HT1080 (cell line): ENCODE data around the gene CDYL. TPM values are rescaled to one million over a fixed set of nuclear protein-coding genes. Genes with fewer than 3 reads are reported as not detected.

Experiments
- DNase-seq: peaks from one replicate; pipeline ENCODE4 v3.0.0-alpha.2; 2015; ENCODE audit warnings: low read depth
- total RNA-seq: library from RNA; depleted of rRNA; stranded (reverse); fragments of >200 nt; shearing (Covaris generic); gene quantifications from 2 replicates; pipeline ENCODE4 v1.2.3, GENCODE V29; 2014

Gene CDYL
- total RNA-seq, 1 experiment from 2014 or later: 28.4 TPM

DNA sequence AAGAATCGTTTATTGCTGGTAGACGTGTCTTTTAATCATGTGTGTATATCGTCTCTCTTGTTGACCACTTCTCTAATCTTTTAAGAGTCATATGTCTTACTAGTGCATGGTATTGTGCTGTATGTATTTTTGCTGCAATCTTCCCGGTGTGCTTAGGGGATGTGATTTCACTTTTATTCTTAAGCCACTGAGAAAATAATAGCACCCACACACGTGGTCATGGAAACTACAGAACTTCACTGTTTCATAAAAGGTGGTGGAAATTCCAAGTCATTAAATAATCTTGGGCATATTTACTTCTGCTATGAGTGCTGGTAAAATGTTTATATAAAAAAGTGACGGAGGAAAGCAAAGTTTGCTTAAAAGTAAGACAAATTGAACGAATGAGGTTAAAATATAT is 3.0 kb upstream of the CDYL start:
- no peak for DNase-seq

DNA sequence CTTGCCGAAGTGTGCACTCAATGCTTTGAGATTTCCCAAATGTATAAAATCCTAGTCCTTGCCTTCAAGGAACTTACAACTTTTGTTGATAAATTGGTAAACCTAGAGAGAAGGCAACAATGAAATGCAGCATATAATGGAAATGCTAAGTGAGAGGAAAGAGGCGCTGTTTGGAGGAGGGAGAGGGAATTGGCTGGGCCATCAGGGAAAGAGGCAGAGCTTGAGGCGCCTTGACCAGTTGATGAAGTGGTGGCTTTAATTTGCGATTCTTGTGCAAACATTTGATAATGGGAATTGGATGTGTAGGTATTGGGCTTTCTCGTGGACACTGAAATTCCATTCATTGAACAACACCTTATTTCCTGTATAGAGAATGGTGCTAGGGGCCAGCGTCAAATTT is 1.9 kb upstream of the CDYL start:
- DNase-seq: no peak

DNA sequence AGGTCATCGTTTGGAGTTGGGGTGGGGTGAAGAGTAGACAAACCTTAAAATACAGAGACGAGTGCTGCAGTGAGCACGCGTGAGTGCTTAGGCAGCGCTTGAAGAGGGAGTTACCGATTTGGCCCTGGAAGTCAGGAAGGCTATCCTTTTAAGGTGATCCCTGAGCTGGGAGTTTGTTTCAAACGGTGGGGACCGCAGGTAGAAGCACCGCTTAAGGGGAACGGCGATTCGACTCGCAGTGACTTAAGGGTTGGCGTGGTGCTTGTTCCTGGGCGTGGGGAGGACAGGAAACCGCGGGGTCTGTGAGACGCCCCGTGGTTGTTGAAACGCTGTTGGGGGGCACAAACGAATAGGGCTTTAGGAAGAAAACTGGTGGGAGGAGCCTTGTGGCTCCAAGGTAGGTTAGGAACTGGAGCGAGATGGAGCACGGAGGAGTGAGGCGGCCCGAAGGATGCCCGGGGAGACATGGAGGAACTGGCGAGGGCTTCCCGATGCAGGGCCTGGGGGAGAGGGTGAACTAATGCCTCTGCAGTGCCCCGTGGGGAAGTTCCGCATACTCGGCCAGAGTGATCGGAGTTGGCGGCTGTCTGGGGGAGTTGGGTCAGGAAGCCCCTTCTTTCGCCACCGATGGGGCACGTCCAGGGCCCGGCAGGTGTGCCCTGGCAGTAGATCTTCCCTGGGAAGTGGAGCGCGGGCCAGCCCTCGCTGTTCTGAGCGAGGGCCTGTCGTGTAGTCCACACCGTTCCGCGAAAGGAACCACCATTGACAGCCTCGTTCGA is 1.3 kb upstream of the CDYL start:
- no peak for DNase-seq

DNA sequence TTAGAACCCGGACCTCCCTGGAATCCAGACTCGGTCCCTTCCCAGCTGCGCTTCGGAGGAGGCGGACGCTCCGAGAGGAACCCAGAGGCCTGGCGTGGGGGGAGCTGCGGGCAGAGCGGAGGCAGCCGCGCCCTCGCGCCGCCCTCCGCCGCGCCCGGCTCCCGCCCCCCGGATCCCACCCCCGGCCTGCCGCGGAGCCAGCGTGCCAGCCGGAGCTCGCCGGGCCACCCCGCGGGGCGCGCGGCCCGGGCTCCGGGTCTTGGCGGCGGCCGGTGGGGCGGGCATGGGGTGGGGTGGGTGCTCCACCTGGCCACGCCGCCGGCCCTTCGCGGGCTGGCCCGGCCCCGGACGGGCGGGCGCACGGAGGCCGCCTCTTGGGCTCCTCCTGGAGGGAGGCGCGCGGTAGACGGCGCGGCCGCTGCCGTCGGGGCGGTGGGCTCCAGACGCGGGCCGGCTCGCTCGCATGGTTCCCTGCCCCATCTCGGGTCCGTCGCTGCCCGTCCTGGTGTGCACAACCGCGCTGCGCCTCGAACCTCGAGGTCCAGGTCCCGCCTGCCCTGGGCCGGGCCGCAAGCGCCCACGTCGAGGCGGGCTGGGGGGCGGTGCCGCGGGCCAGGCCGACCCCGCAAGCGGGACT is 592 bp upstream of the CDYL start:
- peak; percentile 34 for DNase-seq

DNA sequence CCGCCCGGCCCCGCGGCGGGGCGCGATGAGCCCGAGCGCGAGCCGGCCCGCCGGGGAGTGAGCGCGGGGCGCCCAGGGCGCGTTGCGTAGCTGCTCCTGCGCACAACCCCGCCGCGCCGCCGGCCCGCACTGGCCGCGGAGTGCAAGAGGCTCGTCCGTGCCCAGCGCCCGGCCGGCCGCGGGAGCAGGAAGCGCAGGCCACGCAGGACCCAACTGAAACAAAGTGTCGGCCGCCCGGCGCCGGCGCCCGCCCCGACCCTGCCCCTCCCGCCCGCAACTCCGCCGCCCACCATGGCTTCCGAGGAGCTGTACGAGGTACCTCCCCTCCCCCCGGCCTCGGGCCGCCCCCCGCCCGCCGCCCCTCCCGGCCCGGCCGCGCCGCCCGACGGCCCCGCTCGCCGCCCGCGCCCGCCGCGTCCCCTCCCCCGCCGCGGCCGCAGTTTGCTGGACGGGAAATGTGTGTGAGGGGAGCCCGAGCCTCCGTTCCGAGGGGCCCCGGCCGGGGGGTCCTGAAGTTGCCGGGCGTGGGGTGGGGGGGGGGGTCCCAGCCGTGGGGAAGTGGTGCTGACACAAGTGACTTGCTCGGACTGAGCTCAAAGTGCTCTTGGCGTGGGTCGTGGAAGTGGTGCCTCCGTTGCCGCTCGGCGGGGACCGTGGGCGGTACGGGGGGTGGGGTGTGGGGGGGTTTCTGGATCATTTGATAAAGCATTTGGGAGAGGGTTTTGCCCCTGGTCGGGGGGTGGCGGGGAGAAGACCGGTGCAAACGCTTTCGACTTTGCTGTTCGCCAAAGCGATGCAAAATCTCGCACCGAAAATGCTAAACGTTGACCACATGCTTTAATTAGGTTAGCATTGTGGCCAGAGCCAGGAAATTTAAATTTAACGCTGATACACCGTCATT is 539 bp downstream of the CDYL start:
- no peak for DNase-seq

DNA sequence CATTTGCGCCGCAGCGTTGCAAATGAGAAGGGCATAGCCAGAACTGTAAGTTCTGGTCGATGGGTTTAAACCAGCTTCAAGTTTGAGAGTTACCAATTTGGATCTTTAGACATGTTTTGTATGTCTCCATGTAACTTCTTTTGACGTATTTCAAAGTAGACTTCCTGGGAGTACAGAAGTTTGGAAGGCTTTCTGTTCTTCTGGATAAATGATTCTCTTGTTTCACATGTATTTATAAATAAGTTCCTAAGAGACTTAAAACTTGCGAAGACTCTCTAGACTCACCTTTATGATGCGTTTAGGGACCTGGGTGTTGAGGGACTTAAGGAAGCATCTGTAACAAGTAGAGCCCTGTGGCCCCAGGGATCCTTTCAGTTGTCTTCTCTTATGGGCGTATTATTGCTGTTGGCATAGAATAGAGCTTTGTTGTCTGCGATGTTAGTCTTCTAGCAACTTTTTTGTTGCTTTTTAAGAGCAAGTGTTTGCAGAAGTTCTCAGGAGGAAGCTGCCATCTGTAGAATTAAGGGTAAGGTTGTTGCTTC is 1.3 kb downstream of the CDYL start:
- peak; percentile 25 for DNase-seq

DNA sequence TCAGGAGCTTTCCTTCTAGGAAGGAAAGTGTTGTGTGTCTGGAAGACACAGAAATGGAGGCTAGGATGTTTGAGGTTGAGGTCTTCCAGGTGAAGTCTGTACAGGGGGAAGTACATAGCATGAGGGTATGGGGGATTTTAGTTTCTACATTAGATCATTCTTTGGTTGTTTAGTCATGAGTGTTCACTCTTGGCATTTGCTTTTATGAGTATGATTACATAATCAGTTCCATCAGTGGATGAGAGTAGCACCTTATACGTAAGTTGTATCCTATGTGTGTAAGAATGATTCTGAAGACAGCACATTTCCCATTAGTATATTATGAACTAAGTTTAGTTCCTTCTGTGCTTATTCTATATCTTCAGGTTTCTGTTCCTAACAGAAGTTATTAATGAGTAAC is 1.9 kb downstream of the CDYL start:
- DNase-seq: peak; percentile 10

DNA sequence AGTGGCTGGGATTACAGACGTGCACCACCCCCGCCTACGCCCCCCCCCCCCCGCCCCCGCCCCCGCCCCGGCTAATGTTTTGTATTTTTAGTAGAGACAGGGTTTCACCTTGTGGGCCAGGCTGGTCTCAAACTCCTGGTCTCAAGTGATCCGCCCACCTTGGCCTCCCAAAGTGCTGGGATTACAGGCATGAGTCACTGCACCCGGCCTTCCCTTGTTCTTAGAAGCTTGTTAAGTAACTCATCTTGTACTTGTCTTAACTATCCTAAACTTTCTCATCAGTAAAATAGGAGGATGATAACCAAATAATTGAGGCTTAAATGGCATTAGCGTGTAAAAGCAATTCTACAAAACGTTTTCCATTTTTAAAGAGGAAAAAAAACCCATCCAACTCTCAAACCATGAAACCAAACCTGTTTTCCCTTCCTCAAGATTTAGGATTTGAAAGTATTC is 4.2 kb downstream of the CDYL start:
- DNase-seq: peak; percentile 49

DNA sequence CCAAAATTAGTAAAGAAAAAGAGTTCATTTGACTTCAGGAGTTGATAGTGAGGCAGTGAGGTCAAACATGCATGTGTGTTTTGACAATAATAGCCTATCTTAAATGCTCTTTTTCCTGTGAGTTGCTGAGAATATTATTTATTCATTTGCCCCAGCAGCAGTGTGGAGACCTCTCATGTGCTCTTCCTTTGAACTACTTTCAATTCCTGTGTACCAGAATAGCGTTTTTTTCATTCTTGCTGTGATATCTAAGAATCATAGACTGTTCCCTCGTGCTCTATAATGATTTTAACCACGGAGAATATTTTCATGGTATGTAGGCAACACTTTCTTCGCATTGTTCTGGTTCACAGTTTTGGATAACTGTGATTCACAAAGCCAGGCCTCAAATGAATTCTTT is 5.2 kb downstream of the CDYL start:
- no peak for DNase-seq

DNA sequence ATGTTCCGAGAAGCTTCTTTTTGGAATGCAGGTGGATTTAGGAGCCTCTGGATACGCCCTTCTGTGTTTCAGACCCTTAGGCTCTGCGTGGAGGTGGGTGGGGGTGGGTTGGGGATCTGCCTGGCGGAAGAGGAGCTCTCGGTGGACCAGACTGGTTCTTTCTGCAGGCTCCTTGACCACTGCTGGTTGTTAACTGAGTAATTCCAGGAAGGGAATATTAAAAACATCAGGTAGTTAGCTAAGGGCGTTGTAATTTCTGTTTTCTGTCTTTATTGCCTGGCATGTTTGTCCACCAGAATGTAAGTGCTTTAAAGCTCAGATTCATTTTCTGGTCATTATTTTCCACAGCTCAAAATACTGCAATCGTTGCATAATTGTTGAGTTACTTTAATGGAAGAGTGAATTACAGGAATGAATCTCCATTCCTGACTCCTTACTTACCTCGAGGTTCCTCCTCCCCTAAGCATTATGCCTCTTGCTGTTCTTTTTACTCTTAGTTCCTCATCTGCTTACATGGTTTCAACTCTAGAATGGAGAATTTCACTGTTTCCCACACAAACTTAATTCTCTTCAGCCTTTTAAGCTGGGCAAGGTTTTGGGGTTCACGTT is 5.9 kb downstream of the CDYL start:
- no peak for DNase-seq

DNA sequence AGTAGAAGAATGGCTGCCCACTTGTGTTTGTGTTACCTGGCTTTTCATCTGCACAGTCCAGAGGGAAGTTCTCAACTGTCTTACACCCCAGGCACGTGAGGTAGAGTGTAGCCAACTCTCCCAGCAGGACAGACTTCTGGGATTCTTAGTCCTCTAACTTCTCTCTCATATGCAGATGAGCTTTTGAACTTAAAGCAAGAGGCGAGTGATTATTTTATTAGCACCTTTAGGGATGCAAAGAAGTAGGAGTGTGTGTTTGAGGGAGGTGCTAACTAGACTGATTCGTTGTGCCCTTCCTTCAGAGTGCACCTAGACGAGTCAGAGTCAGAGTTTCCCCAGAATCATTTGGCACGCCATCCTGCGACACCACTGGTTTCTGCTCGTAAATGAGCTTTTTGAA is 10.8 kb downstream of the CDYL start:
- no peak for DNase-seq

DNA sequence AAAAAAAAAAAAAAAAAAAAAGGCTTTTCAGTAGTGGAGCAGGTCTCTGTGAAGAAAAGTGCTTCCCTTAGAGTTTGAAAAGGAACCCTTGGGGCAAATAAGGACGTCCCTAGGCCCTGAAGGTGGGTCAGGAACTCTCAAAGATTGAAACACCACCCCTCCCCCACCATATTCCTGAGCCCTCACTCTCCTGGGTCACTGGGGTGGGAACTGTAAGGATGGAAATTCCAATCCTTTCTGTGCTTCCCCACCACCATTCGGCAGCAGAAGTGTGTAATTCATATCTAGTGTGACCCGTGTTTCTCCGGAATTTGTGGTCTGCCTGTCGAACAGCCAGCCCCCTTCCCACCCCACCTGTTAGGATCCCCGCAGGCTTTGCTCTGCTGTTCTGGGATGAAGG is 12.3 kb downstream of the CDYL start:
- DNase-seq: no peak

DNA sequence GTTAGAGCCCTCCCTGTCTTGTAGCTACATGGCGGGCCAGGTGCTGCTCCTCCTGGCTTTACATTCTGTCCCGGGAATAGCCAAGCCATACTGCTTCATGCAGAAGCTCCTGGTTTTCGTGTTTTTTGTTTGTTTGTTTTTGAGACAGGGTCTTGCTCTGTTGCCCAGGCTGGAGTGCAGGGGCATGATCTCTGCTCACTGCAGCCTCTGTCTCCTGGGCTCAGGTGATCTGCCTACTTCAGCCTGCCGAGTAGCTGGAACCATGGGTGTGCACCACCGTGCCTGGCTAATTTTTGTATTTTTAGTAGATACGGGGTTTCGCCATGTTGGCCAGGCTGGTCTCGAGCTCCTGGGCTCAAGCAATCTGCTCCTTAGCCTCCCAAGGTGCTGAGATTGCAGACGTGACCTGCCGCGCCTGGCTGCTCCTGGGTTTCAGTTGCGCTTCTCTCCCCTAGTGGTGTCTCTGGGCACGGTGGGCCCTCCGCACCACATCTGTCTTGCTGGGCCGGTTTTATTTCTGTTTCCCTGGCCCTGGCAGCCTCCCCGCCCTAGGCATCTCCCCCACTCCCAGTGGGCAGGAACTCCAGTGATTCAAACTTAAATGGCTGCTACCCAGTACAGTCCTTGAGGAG is 12.9 kb downstream of the CDYL start:
- DNase-seq: no peak

DNA sequence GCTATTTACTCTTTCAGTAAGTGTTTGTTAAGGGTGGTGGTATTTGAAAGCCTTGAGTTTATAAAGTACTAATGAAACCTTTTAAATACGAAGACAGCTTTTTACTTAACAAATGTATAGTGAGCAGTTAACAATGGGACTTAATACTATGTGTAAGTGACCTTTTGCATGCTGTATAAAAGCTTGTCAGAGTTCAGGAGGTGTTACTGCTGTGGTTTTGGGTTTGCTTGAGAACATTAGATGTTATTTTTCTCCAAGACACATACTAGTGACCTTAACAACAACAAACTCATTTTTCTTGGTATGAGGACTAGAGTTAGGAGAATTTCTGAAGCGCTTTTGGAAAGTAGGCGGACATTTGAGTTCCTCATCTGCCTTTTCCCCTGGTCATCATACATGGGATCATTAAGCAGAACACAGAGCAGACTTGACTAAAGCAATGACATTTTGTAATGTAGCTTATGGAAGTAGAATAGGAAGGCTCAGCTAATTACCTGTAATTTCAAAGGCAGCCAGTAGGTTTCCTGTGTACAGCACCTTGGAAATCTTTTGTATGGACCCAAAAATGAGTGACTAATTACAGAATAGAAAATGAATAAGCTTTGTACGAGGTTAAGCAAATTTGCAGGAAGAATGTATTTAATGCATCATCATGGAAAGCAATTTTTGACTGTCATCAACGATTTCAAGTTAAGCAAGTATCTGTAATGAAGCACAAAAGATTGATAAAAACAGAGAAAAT is 14.1 kb downstream of the CDYL start:
- no peak for DNase-seq

DNA sequence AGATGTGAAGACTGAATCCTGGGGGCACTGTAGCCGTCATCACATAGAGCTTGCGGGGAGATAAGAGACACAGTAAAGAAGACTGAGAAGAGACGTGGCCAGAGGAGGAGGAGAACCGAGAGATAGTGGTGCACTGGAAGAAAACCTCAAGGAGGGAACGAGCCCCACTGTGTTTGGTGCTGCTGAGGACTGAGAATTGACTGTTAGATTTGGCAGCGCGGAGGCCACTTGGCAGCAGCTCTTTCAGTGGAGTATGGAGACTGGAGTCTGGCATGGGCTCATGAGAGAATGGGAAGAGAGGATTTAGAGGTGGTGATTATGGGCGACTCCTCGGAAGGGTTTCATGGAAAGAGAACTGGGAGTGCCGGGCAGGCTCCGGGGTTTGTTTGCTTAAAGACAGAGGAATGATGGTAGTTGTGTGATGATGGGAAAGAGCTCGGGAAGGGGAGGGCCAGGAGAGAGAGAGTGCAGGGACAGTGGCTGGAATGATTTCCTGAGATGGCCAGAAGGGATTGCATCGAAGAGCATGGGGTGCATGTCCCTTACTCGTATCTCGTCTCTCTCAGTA is 18.0 kb downstream of the CDYL start:
- no peak for DNase-seq

DNA sequence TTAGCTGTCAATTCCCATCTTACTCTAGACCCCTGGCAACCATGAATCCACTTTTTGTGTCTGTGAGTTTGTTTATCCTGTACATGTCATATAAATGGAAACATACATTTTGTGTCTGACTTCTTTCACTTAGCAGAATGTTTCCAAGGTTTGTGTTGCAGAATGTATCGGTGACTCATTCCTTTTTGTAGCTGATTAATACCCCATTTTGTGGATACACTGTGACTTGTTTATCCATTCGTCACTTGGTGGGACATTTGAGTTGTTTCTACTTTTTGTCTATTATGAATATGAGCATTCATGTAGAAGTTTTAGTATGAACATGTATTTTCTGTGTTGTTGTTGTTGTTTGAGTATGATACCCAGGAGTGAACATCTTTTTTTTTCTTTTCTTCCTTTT is 21.4 kb downstream of the CDYL start:
- no peak for DNase-seq

DNA sequence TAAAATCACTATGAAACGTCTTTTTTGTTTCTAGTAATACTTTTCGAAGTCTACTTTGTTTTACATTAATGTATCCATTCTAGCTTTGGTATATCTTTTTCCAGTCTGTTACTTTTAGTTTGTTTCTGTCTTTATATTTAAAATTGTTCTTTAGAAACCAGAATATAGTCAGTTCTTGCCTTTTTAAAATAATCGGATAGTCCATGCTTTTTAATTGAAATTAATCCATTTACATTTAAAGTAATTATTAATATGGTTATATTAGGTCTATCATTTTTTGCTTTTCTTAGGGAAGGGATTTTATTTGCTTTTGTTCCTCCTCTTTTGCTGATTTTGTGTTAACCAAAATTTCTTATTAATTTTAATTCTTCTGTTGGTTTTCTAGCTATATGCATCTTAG is 23.7 kb downstream of the CDYL start:
- no peak for DNase-seq

DNA sequence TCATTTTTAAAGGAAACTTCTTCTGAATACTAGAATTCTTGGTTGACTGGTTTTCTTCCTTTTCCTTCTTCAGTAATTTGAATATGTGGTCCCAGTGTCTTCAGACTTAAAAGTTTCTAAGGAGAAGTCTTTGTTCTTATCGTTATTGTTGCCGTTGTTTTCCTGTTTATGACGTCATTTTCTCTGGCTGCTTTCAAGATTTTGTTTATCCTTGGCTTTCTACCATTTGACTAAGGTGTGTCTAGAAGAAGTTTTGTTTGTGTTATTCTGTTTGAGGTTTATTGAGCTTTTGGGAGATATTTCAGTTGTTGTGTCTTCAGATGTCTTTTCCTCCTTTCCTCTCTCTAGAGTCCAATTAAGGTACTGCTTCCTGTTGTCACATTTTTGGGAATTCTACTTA is 24.5 kb downstream of the CDYL start:
- no peak for DNase-seq

DNA sequence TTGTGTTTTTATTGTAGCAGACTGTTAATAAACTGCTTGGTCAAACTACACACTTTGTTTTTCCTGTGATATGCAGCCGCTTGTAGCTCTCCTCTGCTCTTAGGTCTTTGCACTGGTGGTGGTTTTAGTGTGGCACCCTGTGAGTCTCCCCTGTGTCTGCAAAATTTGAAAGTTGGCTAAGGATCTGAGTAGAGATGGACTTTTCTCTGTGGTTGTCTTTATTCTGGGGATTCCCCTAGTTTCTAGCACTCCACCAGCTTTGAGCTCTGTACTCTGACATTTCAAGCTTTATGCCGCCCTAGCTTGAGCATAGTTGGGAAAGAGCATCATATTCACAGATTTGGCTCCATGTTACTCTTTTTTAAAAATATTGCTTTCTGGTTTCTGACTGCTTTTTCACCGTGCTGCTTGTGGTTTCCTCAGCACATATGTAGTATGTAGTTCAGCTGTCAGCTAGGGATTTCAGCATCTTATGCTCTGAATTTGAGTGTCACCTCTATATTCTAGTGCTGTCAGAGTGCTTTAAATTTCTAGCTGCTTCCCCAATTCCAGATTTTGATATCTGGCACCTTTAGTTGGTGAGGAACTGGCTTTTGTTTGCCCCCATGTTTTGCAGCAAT is 25.4 kb downstream of the CDYL start:
- DNase-seq: no peak
